Left hindlimb (tissue), 1 donor: Measurements from ENCODE around the gene SEPTIN3.

Experiments
- DNase-seq: peaks from one replicate; pipeline ENCODE4 v3.0.0-alpha.2; 2018

The SEPTIN3 gene

GRCh38 chr22:41969110-41969646, at the start of gene SEPTIN3:
TSS of gene SEPTIN3 (plus strand) at chr22:41969443. CDS start at chr22:41971493, 2,050 bp downstream.
- no peak for DNase-seq

- no peak for DNase-seq
These were observed 48.8 kb upstream of the SEPTIN3 start for GRCh38 chr22:41920271-41920976.

GRCh38 chr22:41922328-41922727, 46.9 kb upstream of the SEPTIN3 start:
- no peak for DNase-seq

- no peak for DNase-seq
These were observed 46.2 kb upstream of the SEPTIN3 start for GRCh38 chr22:41922940-41923594.

GRCh38 chr22:41923595-41924276, 45.5 kb upstream of the SEPTIN3 start:
- no peak for DNase-seq

- no peak for DNase-seq
These were observed 43.3 kb upstream of the SEPTIN3 start for GRCh38 chr22:41925783-41926460.

GRCh38 chr22:41927813-41928212, 41.4 kb upstream of the SEPTIN3 start:
- no peak for DNase-seq

- no peak for DNase-seq
These were observed 40.4 kb upstream of the SEPTIN3 start for GRCh38 chr22:41928593-41929417.

GRCh38 chr22:41929418-41929810, 39.8 kb upstream of the SEPTIN3 start:
- DNase-seq, result no peak

GRCh38 chr22:41931701-41932269, 37.5 kb upstream of the SEPTIN3 start:
- no peak for DNase-seq

- no peak for DNase-seq
These were observed 36.9 kb upstream of the SEPTIN3 start for GRCh38 chr22:41932353-41932752.

GRCh38 chr22:41933411-41934177, 35.6 kb upstream of the SEPTIN3 start:
- DNase-seq, result no peak

- no peak for DNase-seq
These were observed 34.8 kb upstream of the SEPTIN3 start for GRCh38 chr22:41934284-41935014.

GRCh38 chr22:41935015-41935351, 34.3 kb upstream of the SEPTIN3 start:
- DNase-seq, result no peak

GRCh38 chr22:41935509-41935908, 33.7 kb upstream of the SEPTIN3 start:
- no peak for DNase-seq

GRCh38 chr22:41936894-41937169, 32.4 kb upstream of the SEPTIN3 start:
- DNase-seq, result no peak

GRCh38 chr22:41939981-41940831, 29.0 kb upstream of the SEPTIN3 start:
- no peak for DNase-seq

- peak; percentile 83 for DNase-seq
These were observed 28.1 kb upstream of the SEPTIN3 start for GRCh38 chr22:41940832-41941765.
